ENCODE data around the gene KCNQ1OT1.
"Not testable (repeated sequence)": the region's sequence is repeated elsewhere in the genome, so short reads cannot be mapped to it uniquely, and the experiment has no call there.

Gene KCNQ1OT1

GRCh38 chr11:2651054-2651617 is 48.7 kb downstream of the KCNQ1OT1 start:
- no peaks in the 10 kb centered on the region for H3K4me1 Mint-ChIP-seq (ENCODE audit: low read depth)
- peaks cover 51% of the 10 kb centered on the region for H3K9me3 Mint-ChIP-seq
- no peak for DNase-seq (ENCODE audit: low spot score)
- H3K36me3 Mint-ChIP-seq (ENCODE audit: low read depth), result peaks cover 2% of the 10 kb centered on the region
- no peak overlapping the region for H3K4me3 Mint-ChIP-seq
- no peak overlapping the region for H3K27ac Mint-ChIP-seq
- H3K27me3 Mint-ChIP-seq (ENCODE audit: low read depth), result no peaks in the 10 kb centered on the region

- Mint-ChIP-seq H3K9me3 (peaks cover 51% of the 10 kb centered on the region), H3K27ac (no peak overlapping the region), H3K4me1 (ENCODE audit: low read depth) (no peaks in the 10 kb centered on the region), H3K27me3 (ENCODE audit: low read depth) (no peaks in the 10 kb centered on the region), H3K36me3 (ENCODE audit: low read depth) (peaks cover 2% of the 10 kb centered on the region), H3K4me3 (no peak overlapping the region)
- no peak for DNase-seq (ENCODE audit: low spot score)
These were observed 49.4 kb downstream of the KCNQ1OT1 start for GRCh38 chr11:2650343-2650867.

DNA sequence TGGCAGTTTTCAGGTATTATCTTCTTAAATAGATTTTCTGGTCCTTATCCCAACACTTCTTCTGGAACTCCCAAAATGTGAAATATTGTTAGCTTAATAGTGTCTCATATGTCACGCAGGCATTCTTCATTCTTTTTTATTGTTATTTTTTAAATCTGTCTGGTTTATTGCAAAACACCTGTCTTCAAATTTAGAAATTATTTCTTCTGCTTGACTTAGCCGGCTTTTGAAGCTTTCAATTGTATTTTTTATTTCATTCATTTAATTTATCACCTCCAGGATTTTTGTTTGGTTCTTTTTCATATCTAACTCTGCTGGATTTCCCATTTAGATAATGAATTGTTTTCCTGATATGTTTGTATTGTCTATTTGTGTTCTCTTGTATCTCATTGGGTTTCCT is 49.9 kb downstream of the KCNQ1OT1 start:
- H3K27ac Mint-ChIP-seq, result no peak overlapping the region
- DNase-seq (ENCODE audit: low spot score), result no peak
- peaks cover 2% of the 10 kb centered on the region for H3K36me3 Mint-ChIP-seq (ENCODE audit: low read depth)
- no peaks in the 10 kb centered on the region for H3K4me1 Mint-ChIP-seq (ENCODE audit: low read depth)
- H3K9me3 Mint-ChIP-seq, result peaks cover 52% of the 10 kb centered on the region
- no peak overlapping the region for H3K4me3 Mint-ChIP-seq
- no peaks in the 10 kb centered on the region for H3K27me3 Mint-ChIP-seq (ENCODE audit: low read depth)

DNA sequence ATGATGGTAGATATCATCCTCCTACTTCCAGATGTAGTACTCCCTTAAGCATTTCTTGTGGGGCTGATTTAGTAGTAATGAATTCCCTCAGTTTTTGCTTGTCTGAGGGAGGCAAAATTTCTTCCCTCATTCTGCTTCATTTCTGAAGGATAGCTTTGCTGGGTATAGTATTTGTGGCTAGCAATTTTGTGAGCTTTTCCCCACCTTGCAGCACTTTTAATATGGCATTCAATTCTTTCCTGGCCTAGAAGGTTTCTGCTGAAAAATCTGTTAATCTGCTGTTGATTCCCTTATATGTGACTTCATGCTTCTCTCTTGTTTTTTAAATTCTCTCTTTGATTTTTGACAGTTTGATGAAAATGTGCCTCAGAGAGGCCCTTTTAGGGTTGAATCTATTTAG is 50.4 kb downstream of the KCNQ1OT1 start:
- H3K4me1 Mint-ChIP-seq (ENCODE audit: low read depth), result no peaks in the 10 kb centered on the region
- no peaks in the 10 kb centered on the region for H3K27me3 Mint-ChIP-seq (ENCODE audit: low read depth)
- H3K36me3 Mint-ChIP-seq (ENCODE audit: low read depth), result peaks cover 2% of the 10 kb centered on the region
- H3K27ac Mint-ChIP-seq, result no peak overlapping the region
- H3K4me3 Mint-ChIP-seq, result no peak overlapping the region
- H3K9me3 Mint-ChIP-seq, result peaks cover 56% of the 10 kb centered on the region
- DNase-seq (ENCODE audit: low spot score), result no peak

- DNase-seq (ENCODE audit: low spot score), result no peak
- Mint-ChIP-seq H3K9me3 (peaks cover 71% of the 10 kb centered on the region), H3K27ac (no peak overlapping the region), H3K4me1 (ENCODE audit: low read depth) (no peaks in the 10 kb centered on the region), H3K27me3 (ENCODE audit: low read depth) (no peaks in the 10 kb centered on the region), H3K36me3 (ENCODE audit: low read depth) (peaks cover 2% of the 10 kb centered on the region), H3K4me3 (no peak overlapping the region)
These were observed 51.8 kb downstream of the KCNQ1OT1 start for GRCh38 chr11:2647953-2648352.

GRCh38 chr11:2647167-2647566 is 52.6 kb downstream of the KCNQ1OT1 start:
- Mint-ChIP-seq H3K36me3 (ENCODE audit: low read depth) (no peaks in the 10 kb centered on the region), H3K4me1 (ENCODE audit: low read depth) (no peaks in the 10 kb centered on the region), H3K27me3 (ENCODE audit: low read depth) (no peaks in the 10 kb centered on the region), H3K27ac (no peak overlapping the region), H3K4me3 (no peak overlapping the region), H3K9me3 (peaks cover 74% of the 10 kb centered on the region)
- no peak for DNase-seq (ENCODE audit: low spot score)

DNA sequence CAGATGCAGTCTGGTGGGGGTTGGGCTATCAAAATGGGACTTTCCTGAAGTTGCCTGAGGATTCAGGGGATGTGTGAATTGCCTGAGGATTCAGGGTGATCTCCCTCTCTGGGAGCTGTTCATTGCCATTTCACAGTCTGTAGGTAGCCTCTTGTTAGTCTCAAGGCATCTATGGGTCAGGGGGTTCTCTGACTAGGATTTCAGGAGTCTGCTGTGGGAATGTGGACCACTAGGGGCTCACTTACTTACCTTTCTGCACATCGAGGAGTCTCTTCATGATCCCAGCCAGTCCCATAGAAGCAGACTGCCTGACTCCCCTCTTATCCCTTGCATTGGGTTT is 54.0 kb downstream of the KCNQ1OT1 start:
- Mint-ChIP-seq H3K27me3 (ENCODE audit: low read depth) (no peaks in the 10 kb centered on the region), H3K36me3 (ENCODE audit: low read depth) (no peaks in the 10 kb centered on the region), H3K4me3 (no peak overlapping the region), H3K4me1 (ENCODE audit: low read depth) (no peaks in the 10 kb centered on the region), H3K9me3 (peaks cover 77% of the 10 kb centered on the region), H3K27ac (no peak overlapping the region)
- DNase-seq (ENCODE audit: low spot score), result no peak

- Mint-ChIP-seq H3K9me3 (peaks cover 77% of the 10 kb centered on the region), H3K4me1 (ENCODE audit: low read depth) (no peaks in the 10 kb centered on the region), H3K27me3 (ENCODE audit: low read depth) (no peaks in the 10 kb centered on the region), H3K36me3 (ENCODE audit: low read depth) (peaks cover 2% of the 10 kb centered on the region), H3K4me3 (no peak overlapping the region), H3K27ac (no peak overlapping the region)
- no peak for DNase-seq (ENCODE audit: low spot score)
These were observed 54.7 kb downstream of the KCNQ1OT1 start for GRCh38 chr11:2644844-2645778.

GRCh38 chr11:2643746-2644145 is 56.0 kb downstream of the KCNQ1OT1 start:
- Mint-ChIP-seq H3K27me3 (ENCODE audit: low read depth) (no peaks in the 10 kb centered on the region), H3K36me3 (ENCODE audit: low read depth) (peaks cover 2% of the 10 kb centered on the region), H3K4me3 (no peak overlapping the region), H3K9me3 (peaks cover 71% of the 10 kb centered on the region), H3K27ac (no peak overlapping the region), H3K4me1 (ENCODE audit: low read depth) (no peaks in the 10 kb centered on the region)
- no peak for DNase-seq (ENCODE audit: low spot score)

DNA sequence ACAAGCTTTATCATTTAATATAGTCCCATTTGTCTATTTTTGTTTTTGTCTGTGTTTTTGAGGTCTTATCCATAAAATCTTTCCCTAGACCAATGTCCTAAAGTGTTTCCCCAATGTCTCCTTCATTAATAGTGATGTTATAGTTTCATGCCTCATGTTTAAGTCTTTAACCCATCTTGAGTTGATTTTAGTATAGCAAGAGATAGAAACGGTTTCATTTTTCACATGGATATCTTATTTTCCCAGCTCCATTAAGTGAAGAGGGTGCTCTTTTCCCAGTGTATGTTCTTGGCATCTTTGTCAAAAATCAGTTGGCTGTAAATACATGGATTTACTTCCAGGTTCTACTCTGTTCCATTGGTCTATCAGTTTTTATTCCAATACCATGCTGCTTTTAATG is 58.2 kb downstream of the KCNQ1OT1 start:
- H3K4me1 Mint-ChIP-seq (ENCODE audit: low read depth), result no peaks in the 10 kb centered on the region
- H3K4me3 Mint-ChIP-seq, result no peak overlapping the region
- H3K27me3 Mint-ChIP-seq (ENCODE audit: low read depth), result no peaks in the 10 kb centered on the region
- H3K9me3 Mint-ChIP-seq, result peaks cover 60% of the 10 kb centered on the region
- H3K36me3 Mint-ChIP-seq (ENCODE audit: low read depth), result peaks cover 2% of the 10 kb centered on the region
- no peak overlapping the region for H3K27ac Mint-ChIP-seq
- DNase-seq (ENCODE audit: low spot score), result no peak

- not testable (repeated sequence) for DNase-seq (ENCODE audit: low spot score); H3K36me3 Mint-ChIP-seq (ENCODE audit: low read depth); H3K4me1 Mint-ChIP-seq (ENCODE audit: low read depth); H3K27ac Mint-ChIP-seq; H3K4me3 Mint-ChIP-seq; H3K27me3 Mint-ChIP-seq (ENCODE audit: low read depth)
- H3K9me3 Mint-ChIP-seq, result peaks cover 58% of the 10 kb centered on the region
These were observed 60.0 kb downstream of the KCNQ1OT1 start for GRCh38 chr11:2639763-2640162.

DNA sequence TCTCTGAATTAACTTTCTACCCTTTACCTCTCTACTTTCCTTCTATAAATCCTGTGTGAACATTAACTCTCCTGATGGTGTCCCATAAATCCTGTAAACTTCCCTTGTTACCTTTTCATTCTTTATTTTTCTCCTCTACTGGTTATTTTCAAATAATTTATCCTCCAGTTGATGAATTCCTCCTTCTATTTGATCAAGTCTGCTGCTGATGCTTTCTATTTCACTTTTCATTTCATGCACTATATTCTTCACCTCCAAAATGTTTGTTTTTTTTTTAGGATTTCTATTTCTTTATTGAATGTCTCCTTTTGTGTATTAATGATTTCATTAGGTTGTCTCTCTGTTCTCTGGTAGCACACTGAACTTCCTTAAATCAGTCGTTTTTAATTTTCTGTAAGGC is 68.6 kb downstream of the KCNQ1OT1 start:
- no peak for DNase-seq (ENCODE audit: low spot score)
- H3K4me3 Mint-ChIP-seq, result no peak overlapping the region

GRCh38 chr11:2630679-2631078 is 69.1 kb downstream of the KCNQ1OT1 start:
- Mint-ChIP-seq H3K4me1 (ENCODE audit: low read depth) (no peaks in the 10 kb centered on the region), H3K4me3 (no peak overlapping the region), H3K9me3 (peaks cover 46% of the 10 kb centered on the region), H3K36me3 (ENCODE audit: low read depth) (peaks cover 7% of the 10 kb centered on the region), H3K27ac (no peak overlapping the region), H3K27me3 (ENCODE audit: low read depth) (no peaks in the 10 kb centered on the region)
- no peak for DNase-seq (ENCODE audit: low spot score)

More for the DNA sequence above, 68.6 kb downstream of the KCNQ1OT1 start:
- H3K4me1 Mint-ChIP-seq (ENCODE audit: low read depth), result no peaks in the 10 kb centered on the region
- no peaks in the 10 kb centered on the region for H3K27me3 Mint-ChIP-seq (ENCODE audit: low read depth)
- H3K36me3 Mint-ChIP-seq (ENCODE audit: low read depth), result peaks cover 7% of the 10 kb centered on the region
- no peak overlapping the region for H3K27ac Mint-ChIP-seq
- peaks cover 46% of the 10 kb centered on the region for H3K9me3 Mint-ChIP-seq

- Mint-ChIP-seq H3K36me3 (ENCODE audit: low read depth) (no peaks in the 10 kb centered on the region), H3K27me3 (ENCODE audit: low read depth) (no peaks in the 10 kb centered on the region), H3K4me3 (no peak overlapping the region), H3K9me3 (peaks cover 11% of the 10 kb centered on the region), H3K27ac (no peak overlapping the region), H3K4me1 (ENCODE audit: low read depth) (peaks cover 2% of the 10 kb centered on the region)
- DNase-seq (ENCODE audit: low spot score), result no peak
These were observed 74.6 kb downstream of the KCNQ1OT1 start for GRCh38 chr11:2625183-2625582.

Measured in T-helper 2 cell treated with Interferon-gamma antibody and Interleukin-4, amounts not matched to agents 5 μg/mL and 100 μg/mL, for 36 hours (primary cell).